Measurements from ENCODE around the gene CST5. TPM values are rescaled to one million over a fixed set of nuclear protein-coding genes. Genes with fewer than 3 reads are reported as not detected.

CST5 gene
- not detected in 2 replicates for total RNA-seq

GRCh38 chr20:23879328-23879798 is at the start of gene CST5:
TSS of gene CST5 (minus strand) at chr20:23879748. CDS start at chr20:23879676, 72 bp downstream.

GRCh38 chr20:23826541-23827021 is 53.0 kb downstream of the CST5 start, which contains the start of gene CST2:
TSS of gene CST2 (minus strand) at chr20:23826729. CDS start at chr20:23826660, 69 bp downstream.

Other genes with a start within 250 kb of the CST5 start
- 114 and 136 TPM in 2 replicates for gene CST3, start 241.8 kb downstream of the CST5 start, total RNA-seq
- gene CST4, start 190.7 kb downstream of the CST5 start, total RNA-seq: 0.43 TPM in 1 of 2 replicates, not detected in the other
- 0.28 TPM in 1 of 2 replicates, not detected in the other for gene CST1, start 128.8 kb downstream of the CST5 start, total RNA-seq
- 0.55 and 0.71 TPM in 2 replicates for gene CST2, start 53.0 kb downstream of the CST5 start, total RNA-seq
- not detected in 2 replicates for gene GGTLC1, start 109.0 kb upstream of the CST5 start, total RNA-seq

All from smooth muscle cell of bladder (primary cell).